Small intestine (tissue), 7 donors: ENCODE results near the gene AUTS2. TPM values are rescaled to one million over a fixed set of nuclear protein-coding genes. Genes with fewer than 3 reads are reported as not detected.
A peak's percentile ranks its signal among the peaks of the same experiment; 100 is the strongest.

ENCODE experiments used
- DNase-seq, 2 donors: peaks; one replicate each; pipeline versions ENCODE4 v3.0.0 to v3.0.0-alpha.2; 2013
- FAIRE-seq: peaks from 2 replicates; lab custom pipeline; 2012; peaks lifted over from hg19 to GRCh38; lab: Jason Lieb, UNC
- H3K27ac ChIP-seq, 3 donors: one replicate each; pipeline ENCODE4 v1.5.1; 2013; ENCODE audit warnings: low read length in 2 of 3, mild to moderate bottlenecking in 2 of 3, control low read depth in 1 of 3, inconsistent platforms in 1 of 3, low read depth in 1 of 3, moderate library complexity in 1 of 3
- H3K27me3 ChIP-seq, 3 donors: one replicate each; pipeline ENCODE4 v1.6.1; 2013; ENCODE audit warnings: low read length in 3 of 3, inconsistent platforms in 1 of 3; ENCODE audit not compliant: control insufficient read depth in 3 of 3, insufficient read depth in 3 of 3
- H3K36me3 ChIP-seq, 3 donors: one replicate each; pipeline ENCODE4 v1.6.1; 2013; ENCODE audit warnings: low read length in 3 of 3, inconsistent platforms in 1 of 3, low read depth in 1 of 3, mild to moderate bottlenecking in 1 of 3, moderate library complexity in 1 of 3; ENCODE audit not compliant: control insufficient read depth in 3 of 3, insufficient read depth in 2 of 3
- H3K4me1 ChIP-seq, 3 donors: one replicate each; pipeline ENCODE4 v1.6.1; 2013; ENCODE audit warnings: low read length in 2 of 3, inconsistent platforms in 1 of 3, low read depth in 1 of 3, mild to moderate bottlenecking in 1 of 3, moderate library complexity in 1 of 3; ENCODE audit not compliant: control insufficient read depth in 3 of 3, insufficient read depth in 2 of 3
- H3K4me3 ChIP-seq, 3 donors: one replicate each; pipeline ENCODE4 v1.5.1; 2013; ENCODE audit warnings: low read length in 3 of 3, control low read depth in 1 of 3, inconsistent platforms in 1 of 3, low read depth in 1 of 3, mild to moderate bottlenecking in 1 of 3, moderate library complexity in 1 of 3
- H3K9me3 ChIP-seq, 2 donors: one replicate each; pipeline ENCODE4 v1.6.1; 2013; ENCODE audit warnings: low read depth in 1 of 2, low read length in 1 of 2; ENCODE audit not compliant: control insufficient read depth in 2 of 2, insufficient read depth in 1 of 2
- WGBS, 3 donors: extraction: QIAGEN DNeasy Blood & Tissue Kit; methylation state at CpG; one replicate each; pipeline ENCODE4 v1.1.7; 2013; 5-methylcytosine and 5-hydroxymethylcytosine counted together
- polyA plus RNA-seq, 4 donors: library from polyadenylated mRNA; stranded (reverse) in 3 of 4; unstranded in 1 of 4; fragments of 200-250 nt in 3 of 4; fragments of 120-200 nt in 1 of 4; gene quantifications; one replicate each; pipeline versions ENCODE4 v1.2.1 to v1.2.3, GENCODE V29; 2013
- donor health status: healthy with polysubstance abuse.
- donor health status: control.
- donor health status: control.
- donor health status: Bipolar disorder and iron deficiency.
- donor health status: healthy.

AUTS2 gene
- polyA plus RNA-seq, 4 donors: 4.9 to 43.5 (median 13.6) TPM

GRCh38 chr7:70600993-70601392, 1002.7 kb downstream of the AUTS2 start:
- no peak for DNase-seq
- Histone ChIP-seq H3K4me1 (peaks cover 0 to 17% (median 2%) of the 10 kb centered on the region in 3 donors), H3K27me3 (peaks cover 0 to 9% (median 0%) of the 10 kb centered on the region in 3 donors), H3K9me3 (peaks cover 0 to 9% of the 10 kb centered on the region in 2 donors), H3K27ac (no peak overlapping the region), H3K4me3 (no peak overlapping the region), H3K36me3 (peaks cover 0 to 4% (median 0%) of the 10 kb centered on the region in 3 donors)
- FAIRE-seq: no peak
- 93 to 97% (median 97%) methylated on average over 1 of the region's 1 CpG for WGBS, 3 donors

DNA sequence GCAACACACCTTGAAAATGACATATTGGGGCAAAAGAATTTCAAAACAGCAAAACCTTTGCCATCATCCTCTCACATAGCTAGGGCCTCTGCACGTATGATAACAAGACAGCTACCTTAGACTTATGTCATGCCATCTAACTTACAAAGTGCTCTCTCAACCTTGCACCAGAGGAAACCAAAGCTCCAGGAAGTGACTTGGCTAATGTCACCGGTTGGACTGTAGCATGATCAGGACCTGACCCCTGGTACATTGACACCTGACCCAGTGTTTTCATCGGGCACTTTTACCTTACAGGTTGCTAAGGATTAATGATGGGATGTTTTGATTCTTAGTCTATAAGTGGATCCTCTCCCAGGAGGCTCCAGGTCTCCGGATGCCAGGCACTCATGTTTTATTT, 1003.8 kb downstream of the AUTS2 start:
- Histone ChIP-seq H3K4me1 (peaks cover 0 to 12% (median 2%) of the 10 kb centered on the region in 3 donors), H3K9me3 (peaks cover 0 to 9% of the 10 kb centered on the region in 2 donors), H3K27me3 (peaks cover 0 to 2% (median 0%) of the 10 kb centered on the region in 3 donors), H3K27ac (no peak overlapping the region), H3K4me3 (no peak overlapping the region), H3K36me3 (peaks cover 0 to 4% (median 0%) of the 10 kb centered on the region in 3 donors)
- FAIRE-seq (no peak), DNase-seq (peak; percentile 44 to 56)
- WGBS, 3 donors: 47 to 58% (median 56%) methylated on average over 4 of the region's 4 CpGs

- peaks cover 0 to 7% of the 10 kb centered on the region in 2 donors for H3K9me3 ChIP-seq
- no peak for DNase-seq
- no peaks in the 10 kb centered on the region for H3K27me3 ChIP-seq
- no peak for FAIRE-seq
- peaks cover 0 to 4% (median 0%) of the 10 kb centered on the region in 3 donors for H3K36me3 ChIP-seq
- H3K4me3 ChIP-seq: no peak overlapping the region
- H3K27ac ChIP-seq: no peak overlapping the region
- H3K4me1 ChIP-seq: no peaks in the 10 kb centered on the region
- WGBS, 3 donors: 84 to 91% (median 90%) methylated on average over 7 of the region's 7 CpGs
These were observed 1009.0 kb downstream of the AUTS2 start for GRCh38 chr7:70607281-70607680.

GRCh38 chr7:70607759-70608158, 1009.5 kb downstream of the AUTS2 start:
- no peak overlapping the region for H3K4me3 ChIP-seq
- FAIRE-seq (no peak), DNase-seq (no peak)
- H3K27ac ChIP-seq: no peak overlapping the region
- H3K4me1 ChIP-seq: no peaks in the 10 kb centered on the region
- peaks cover 0 to 7% of the 10 kb centered on the region in 2 donors for H3K9me3 ChIP-seq
- H3K36me3 ChIP-seq: peaks cover 0 to 4% (median 0%) of the 10 kb centered on the region in 3 donors
- WGBS, 3 donors: 79 to 97% (median 86%) methylated on average over 1 of the region's 1 CpG
- H3K27me3 ChIP-seq: no peaks in the 10 kb centered on the region

- WGBS, 3 donors: 81 to 83% (median 82%) methylated on average over 3 of the region's 3 CpGs
- peaks cover 0 to 4% (median 0%) of the 10 kb centered on the region in 3 donors for H3K36me3 ChIP-seq
- FAIRE-seq: no peak
These were observed 1010.0 kb downstream of the AUTS2 start for GRCh38 chr7:70608229-70608628.

GRCh38 chr7:70612811-70613210, 1014.5 kb downstream of the AUTS2 start:
- no peaks in the 10 kb centered on the region for H3K4me1 ChIP-seq
- 95 to 96% (median 96%) methylated on average over 5 of the region's 5 CpGs for WGBS, 3 donors
- no peak overlapping the region for H3K27ac ChIP-seq
- FAIRE-seq (no peak), DNase-seq (no peak)
- no peaks in the 10 kb centered on the region for H3K9me3 ChIP-seq
- no peaks in the 10 kb centered on the region for H3K36me3 ChIP-seq
- H3K27me3 ChIP-seq: no peaks in the 10 kb centered on the region
- no peak overlapping the region for H3K4me3 ChIP-seq

More at GRCh38 chr7:70608229-70608628, 1010.0 kb downstream of the AUTS2 start:
- Histone ChIP-seq H3K4me1 (no peaks in the 10 kb centered on the region), H3K4me3 (no peak overlapping the region), H3K9me3 (peaks cover 0 to 7% of the 10 kb centered on the region in 2 donors), H3K27me3 (no peaks in the 10 kb centered on the region), H3K27ac (no peak overlapping the region)
- DNase-seq: no peak

GRCh38 chr7:70614237-70615045, 1016.2 kb downstream of the AUTS2 start:
- no peak overlapping the region for H3K27ac ChIP-seq
- no peak for FAIRE-seq

GRCh38 chr7:70615066-70615606, 1016.9 kb downstream of the AUTS2 start:
- H3K4me3 ChIP-seq: no peak overlapping the region
- no peaks in the 10 kb centered on the region for H3K9me3 ChIP-seq
- no peaks in the 10 kb centered on the region for H3K27me3 ChIP-seq
- no peak for DNase-seq
- H3K4me1 ChIP-seq: peaks cover 0 to 4% (median 0%) of the 10 kb centered on the region in 3 donors
- 77 to 89% (median 78%) methylated on average over 5 of the region's 5 CpGs for WGBS, 3 donors
- no peak for FAIRE-seq
- H3K27ac ChIP-seq: no peak overlapping the region
- no peaks in the 10 kb centered on the region for H3K36me3 ChIP-seq

More at GRCh38 chr7:70614237-70615045, 1016.2 kb downstream of the AUTS2 start:
- Histone ChIP-seq H3K4me3 (no peak overlapping the region), H3K4me1 (peaks cover 0 to 4% (median 0%) of the 10 kb centered on the region in 3 donors), H3K36me3 (no peaks in the 10 kb centered on the region), H3K27me3 (no peaks in the 10 kb centered on the region), H3K9me3 (no peaks in the 10 kb centered on the region)
- WGBS, 3 donors: 30 to 44% (median 34%) methylated on average over 13 of the region's 13 CpGs
- peak in 1 of 2 donors; percentile 19 for DNase-seq
